NT2/D1 (cell line): Measurements from ENCODE around the gene SORCS1.

Experiments used
- SUZ12 ChIP-seq: IDR thresholded peaks from 2 replicates; pipeline ENCODE4 v1.6.1; 2011; ENCODE audit not compliant: insufficient read length, insufficient read depth; ENCODE audit errors: extremely low read depth
- YY1 ChIP-seq: IDR thresholded peaks from 2 replicates; pipeline ENCODE4 v1.6.1; 2011; ENCODE audit not compliant: insufficient read length, insufficient read depth
- ZNF274 ChIP-seq: IDR thresholded peaks from 2 replicates; pipeline ENCODE4 v1.6.1; 2011; ENCODE audit warnings: mild to moderate bottlenecking, low read depth, low read length

- TF ChIP-seq SUZ12: no peak
- no peak for TF ChIP-seq ZNF274
- TF ChIP-seq YY1: no peak
Observed at GRCh38 chr10:106712988-106713387, 451.5 kb downstream of the SORCS1 start.
